Measurements from ENCODE around the gene GAB1. TPM values are rescaled to one million over a fixed set of nuclear protein-coding genes. Genes with fewer than 3 reads are reported as not detected.

GAB1 gene
- total RNA-seq, 1 experiment from 2014 or later = 5.9 TPM

DNA sequence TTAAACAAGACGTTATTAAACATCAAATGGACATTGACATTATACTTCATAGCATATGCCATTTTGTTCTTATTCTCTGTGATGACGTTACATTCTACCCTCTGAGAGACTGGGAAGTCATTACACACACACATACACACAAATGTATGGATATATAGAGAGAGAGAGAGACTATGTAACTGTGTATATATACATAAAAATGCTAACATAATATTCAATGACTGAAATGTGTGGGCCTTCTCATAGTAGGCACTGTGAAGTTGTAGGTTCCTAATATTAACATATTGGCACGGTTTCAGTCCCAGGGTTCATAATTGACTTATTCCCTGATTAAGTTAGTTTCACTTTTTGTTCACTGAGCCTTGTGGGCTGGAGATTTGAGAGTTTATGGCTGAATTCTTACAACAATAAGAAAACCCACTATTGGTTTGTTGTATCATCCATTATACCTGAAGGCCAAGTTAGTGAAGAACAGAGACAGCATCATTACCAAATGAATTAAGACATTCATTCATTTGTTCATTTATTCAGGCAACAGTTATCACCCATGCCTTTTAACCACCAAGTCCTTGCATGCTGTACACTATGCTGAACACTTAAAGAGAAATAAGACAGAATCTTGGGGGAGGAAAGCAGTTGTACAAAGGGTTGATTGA lies 68.5 kb downstream of the GAB1 start:
- H3K27ac Mint-ChIP-seq (ENCODE audit: low read depth, unreplicated experiment) = no peak overlapping the region
- TF ChIP-seq, protein P1, sequence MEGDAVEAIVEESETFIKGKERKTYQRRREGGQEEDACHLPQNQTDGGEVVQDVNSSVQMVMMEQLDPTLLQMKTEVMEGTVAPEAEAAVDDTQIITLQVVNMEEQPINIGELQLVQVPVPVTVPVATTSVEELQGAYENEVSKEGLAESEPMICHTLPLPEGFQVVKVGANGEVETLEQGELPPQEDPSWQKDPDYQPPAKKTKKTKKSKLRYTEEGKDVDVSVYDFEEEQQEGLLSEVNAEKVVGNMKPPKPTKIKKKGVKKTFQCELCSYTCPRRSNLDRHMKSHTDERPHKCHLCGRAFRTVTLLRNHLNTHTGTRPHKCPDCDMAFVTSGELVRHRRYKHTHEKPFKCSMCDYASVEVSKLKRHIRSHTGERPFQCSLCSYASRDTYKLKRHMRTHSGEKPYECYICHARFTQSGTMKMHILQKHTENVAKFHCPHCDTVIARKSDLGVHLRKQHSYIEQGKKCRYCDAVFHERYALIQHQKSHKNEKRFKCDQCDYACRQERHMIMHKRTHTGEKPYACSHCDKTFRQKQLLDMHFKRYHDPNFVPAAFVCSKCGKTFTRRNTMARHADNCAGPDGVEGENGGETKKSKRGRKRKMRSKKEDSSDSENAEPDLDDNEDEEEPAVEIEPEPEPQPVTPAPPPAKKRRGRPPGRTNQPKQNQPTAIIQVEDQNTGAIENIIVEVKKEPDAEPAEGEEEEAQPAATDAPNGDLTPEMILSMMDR (IDR thresholded peaks at IDR 0.05; ENCODE audit: unreplicated experiment) = no peak
- POLR2A ChIA-PET = no interaction called here
- DNase-seq (ENCODE audit: unreplicated experiment) = no peak
- H3K9me3 Mint-ChIP-seq (ENCODE audit: unreplicated experiment) = no peaks in the 10 kb centered on the region
- CTCF ChIA-PET = interaction anchor here (1.4 kb wide), 1 partner anchor 67 kb away, joined by 7 read pairs; no protein-coding TSS in a partner anchor
- H3K4me3 Mint-ChIP-seq (ENCODE audit: unreplicated experiment) = no peak overlapping the region
- intact Hi-C loops (cut with micrococcal nuclease) = no loop called here
- no peaks in the 10 kb centered on the region for H3K27me3 Mint-ChIP-seq (ENCODE audit: insufficient read depth, unreplicated experiment)
- H3K36me3 Mint-ChIP-seq (ENCODE audit: insufficient read depth, unreplicated experiment) = no peaks in the 10 kb centered on the region
- no TSS peak for BruUV-seq (replicated peaks)
- peaks cover 19% of the 10 kb centered on the region for H3K4me1 Mint-ChIP-seq (ENCODE audit: insufficient read depth, unreplicated experiment)

DNA sequence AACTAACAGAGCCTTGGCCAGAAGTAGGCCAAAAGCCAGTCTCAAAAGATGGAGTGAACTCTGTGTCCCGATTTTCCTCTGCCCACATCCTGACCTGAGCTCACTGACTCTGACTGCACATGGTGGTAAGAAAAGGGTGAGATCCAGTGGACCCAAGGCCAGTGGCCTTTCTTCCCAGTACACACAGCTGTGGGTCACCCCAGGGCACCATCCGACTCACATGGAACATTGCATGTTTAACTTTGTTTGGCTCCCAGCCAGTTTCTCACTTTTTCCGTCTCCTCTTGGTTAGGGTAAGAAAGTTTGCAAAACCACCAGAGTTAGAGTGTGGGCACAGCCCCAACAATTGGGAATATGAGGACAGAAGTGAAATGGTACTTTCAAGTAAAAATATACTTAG lies 69.8 kb downstream of the GAB1 start:
- Mint-ChIP-seq H3K4me3 (ENCODE audit: unreplicated experiment) (no peak overlapping the region), H3K4me1 (ENCODE audit: insufficient read depth, unreplicated experiment) (peaks cover 20% of the 10 kb centered on the region), H3K27me3 (ENCODE audit: insufficient read depth, unreplicated experiment) (no peaks in the 10 kb centered on the region), H3K36me3 (ENCODE audit: insufficient read depth, unreplicated experiment) (no peaks in the 10 kb centered on the region), H3K27ac (ENCODE audit: low read depth, unreplicated experiment) (no peak overlapping the region), H3K9me3 (ENCODE audit: unreplicated experiment) (no peaks in the 10 kb centered on the region)
- BruUV-seq (replicated peaks) = no TSS peak
- ChIA-PET CTCF (interaction anchor here (0.5 to 1.4 kb wide), 5 partner anchors 49 to 747 kb away, joined by 3 to 7 read pairs (median 3); no protein-coding TSS in a partner anchor), POLR2A (interaction anchor here (0.5 kb wide), 2 partner anchors 31 to 168 kb away, joined by 3 read pairs; no protein-coding TSS in a partner anchor)
- DNase-seq (ENCODE audit: unreplicated experiment) = peak; percentile 54
- intact Hi-C loops (cut with micrococcal nuclease) = no loop called here
- TF ChIP-seq, protein P1 (IDR thresholded peaks at IDR 0.05; ENCODE audit: unreplicated experiment) = no peak

DNA sequence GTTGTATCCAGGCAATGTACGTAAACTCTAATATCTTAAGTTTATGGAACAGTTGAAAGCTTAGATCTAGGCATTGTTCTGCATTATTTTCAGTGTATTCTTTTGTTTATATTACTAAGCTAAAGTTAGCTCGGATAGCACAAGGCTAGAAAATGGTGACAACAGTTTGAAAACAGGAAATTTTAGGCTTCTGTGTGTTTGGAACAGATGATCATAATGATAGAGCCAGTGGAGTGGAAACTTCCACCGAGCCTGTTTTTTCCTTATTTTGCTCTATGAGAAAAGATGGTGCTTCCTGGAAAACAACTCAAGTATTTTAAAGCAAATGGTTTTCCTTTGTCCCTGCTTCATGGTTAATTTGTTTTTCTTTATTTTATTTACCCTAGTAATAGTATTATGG lies 70.8 kb downstream of the GAB1 start:
- no peak overlapping the region for H3K4me3 Mint-ChIP-seq (ENCODE audit: unreplicated experiment)
- intact Hi-C loops (cut with micrococcal nuclease) = no loop called here
- CTCF ChIA-PET = no interaction called here
- no peaks in the 10 kb centered on the region for H3K36me3 Mint-ChIP-seq (ENCODE audit: insufficient read depth, unreplicated experiment)
- BruUV-seq (replicated peaks) = no TSS peak
- TF ChIP-seq, protein P1 (IDR thresholded peaks at IDR 0.05; ENCODE audit: unreplicated experiment) = no peak
- no peak overlapping the region for H3K27ac Mint-ChIP-seq (ENCODE audit: low read depth, unreplicated experiment)
- peaks cover 28% of the 10 kb centered on the region for H3K4me1 Mint-ChIP-seq (ENCODE audit: insufficient read depth, unreplicated experiment)
- POLR2A ChIA-PET = no interaction called here
- no peaks in the 10 kb centered on the region for H3K9me3 Mint-ChIP-seq (ENCODE audit: unreplicated experiment)
- DNase-seq (ENCODE audit: unreplicated experiment) = no peak
- H3K27me3 Mint-ChIP-seq (ENCODE audit: insufficient read depth, unreplicated experiment) = no peaks in the 10 kb centered on the region

DNA sequence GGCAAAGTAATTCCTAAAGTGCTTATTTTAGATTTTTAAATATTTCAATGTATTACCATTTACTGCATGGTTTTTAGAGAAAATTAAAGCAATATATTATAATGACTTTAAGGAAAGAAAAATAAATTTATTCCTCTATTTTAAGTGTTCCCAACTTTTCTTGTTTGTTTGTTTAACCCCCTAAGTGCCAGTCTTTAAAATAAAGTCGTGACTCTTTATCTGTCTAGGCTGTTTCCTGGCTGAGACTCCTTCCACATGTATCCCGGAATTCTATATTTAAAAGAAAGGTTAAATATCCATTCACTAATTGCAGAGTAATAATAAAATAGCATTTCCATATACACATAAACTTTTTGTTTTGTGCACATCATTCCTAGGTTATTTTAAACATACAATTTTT lies 71.2 kb downstream of the GAB1 start:
- intact Hi-C loops (cut with micrococcal nuclease) = no loop called here
- ChIA-PET CTCF (interaction anchor here (1.2 kb wide), 1 partner anchor 10 kb away, joined by 4 read pairs; no protein-coding TSS in a partner anchor), POLR2A (no interaction called here)
- no TSS peak for BruUV-seq (replicated peaks)
- TF ChIP-seq, protein P1 (IDR thresholded peaks at IDR 0.05; ENCODE audit: unreplicated experiment) = no peak
- Mint-ChIP-seq H3K9me3 (ENCODE audit: unreplicated experiment) (no peaks in the 10 kb centered on the region), H3K4me1 (ENCODE audit: insufficient read depth, unreplicated experiment) (peaks cover 28% of the 10 kb centered on the region), H3K27ac (ENCODE audit: low read depth, unreplicated experiment) (no peak overlapping the region), H3K27me3 (ENCODE audit: insufficient read depth, unreplicated experiment) (no peaks in the 10 kb centered on the region), H3K4me3 (ENCODE audit: unreplicated experiment) (no peak overlapping the region), H3K36me3 (ENCODE audit: insufficient read depth, unreplicated experiment) (no peaks in the 10 kb centered on the region)
- no peak for DNase-seq (ENCODE audit: unreplicated experiment)

Measured in MCF 10A (cell line).